HG02798 (cell line): ENCODE data around the gene ATG2B.

Experiments
- ATAC-seq: cut with Tn5 transposase; IDR thresholded peaks from one replicate; pipeline ENCODE4 v1.9.1; 2021; ENCODE audit warnings: mild to moderate bottlenecking; ENCODE audit not compliant: unreplicated experiment, poor library complexity

The ATG2B gene, protein sequence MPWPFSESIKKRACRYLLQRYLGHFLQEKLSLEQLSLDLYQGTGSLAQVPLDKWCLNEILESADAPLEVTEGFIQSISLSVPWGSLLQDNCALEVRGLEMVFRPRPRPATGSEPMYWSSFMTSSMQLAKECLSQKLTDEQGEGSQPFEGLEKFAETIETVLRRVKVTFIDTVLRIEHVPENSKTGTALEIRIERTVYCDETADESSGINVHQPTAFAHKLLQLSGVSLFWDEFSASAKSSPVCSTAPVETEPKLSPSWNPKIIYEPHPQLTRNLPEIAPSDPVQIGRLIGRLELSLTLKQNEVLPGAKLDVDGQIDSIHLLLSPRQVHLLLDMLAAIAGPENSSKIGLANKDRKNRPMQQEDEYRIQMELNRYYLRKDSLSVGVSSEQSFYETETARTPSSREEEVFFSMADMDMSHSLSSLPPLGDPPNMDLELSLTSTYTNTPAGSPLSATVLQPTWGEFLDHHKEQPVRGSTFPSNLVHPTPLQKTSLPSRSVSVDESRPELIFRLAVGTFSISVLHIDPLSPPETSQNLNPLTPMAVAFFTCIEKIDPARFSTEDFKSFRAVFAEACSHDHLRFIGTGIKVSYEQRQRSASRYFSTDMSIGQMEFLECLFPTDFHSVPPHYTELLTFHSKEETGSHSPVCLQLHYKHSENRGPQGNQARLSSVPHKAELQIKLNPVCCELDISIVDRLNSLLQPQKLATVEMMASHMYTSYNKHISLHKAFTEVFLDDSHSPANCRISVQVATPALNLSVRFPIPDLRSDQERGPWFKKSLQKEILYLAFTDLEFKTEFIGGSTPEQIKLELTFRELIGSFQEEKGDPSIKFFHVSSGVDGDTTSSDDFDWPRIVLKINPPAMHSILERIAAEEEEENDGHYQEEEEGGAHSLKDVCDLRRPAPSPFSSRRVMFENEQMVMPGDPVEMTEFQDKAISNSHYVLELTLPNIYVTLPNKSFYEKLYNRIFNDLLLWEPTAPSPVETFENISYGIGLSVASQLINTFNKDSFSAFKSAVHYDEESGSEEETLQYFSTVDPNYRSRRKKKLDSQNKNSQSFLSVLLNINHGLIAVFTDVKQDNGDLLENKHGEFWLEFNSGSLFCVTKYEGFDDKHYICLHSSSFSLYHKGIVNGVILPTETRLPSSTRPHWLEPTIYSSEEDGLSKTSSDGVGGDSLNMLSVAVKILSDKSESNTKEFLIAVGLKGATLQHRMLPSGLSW (N-terminal part only)

DNA sequence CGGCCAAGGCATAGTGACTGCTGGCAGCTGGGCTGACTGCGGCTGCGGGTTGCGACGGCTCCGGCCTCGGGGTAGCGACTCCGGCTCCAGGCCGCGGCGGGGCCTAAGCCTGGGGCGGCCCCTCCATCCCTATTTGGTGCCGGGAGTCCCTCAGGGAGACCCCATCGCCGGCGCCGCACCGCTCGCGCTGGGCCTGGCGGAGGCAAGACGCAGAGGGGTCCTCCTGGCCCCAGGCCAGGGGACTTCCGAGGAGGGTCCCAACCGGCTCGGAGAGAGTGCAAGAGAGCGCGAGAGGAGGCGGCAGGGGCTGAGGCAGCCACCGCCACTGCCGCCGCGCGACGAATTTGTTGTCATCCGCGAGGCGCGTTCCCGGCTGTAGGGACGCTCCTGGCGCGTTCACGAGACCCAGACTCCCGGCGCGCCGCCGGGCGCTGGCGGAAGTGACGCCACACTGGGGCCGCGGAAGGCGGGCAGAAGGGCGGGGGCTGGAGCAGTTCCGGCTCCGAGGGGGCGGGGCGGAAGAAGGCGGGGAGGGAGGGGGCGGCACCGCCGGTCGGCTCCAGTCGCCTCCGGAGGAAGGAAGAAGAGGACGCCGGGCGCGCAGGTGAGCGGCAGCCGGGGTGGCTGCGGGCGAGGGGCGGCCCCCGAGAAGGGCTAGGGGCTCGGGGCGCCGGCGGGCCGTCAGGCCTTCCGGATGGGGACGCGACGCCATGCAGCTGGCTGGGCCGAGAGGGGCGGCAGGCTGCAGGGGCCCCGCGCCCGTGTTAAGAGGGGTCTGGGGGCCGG lies at the start of gene ATG2B, which contains the start of gene GSKIP:
ATG2B (minus strand) TSS at position 377 of the 786 bp plus-strand sequence; CDS start at position 12, 365 bp downstream.
GSKIP (plus strand) TSS at position 562 of the 786 bp plus-strand sequence. CDS start 18,722 bp downstream, outside the sequence.
- peak; percentile 88 for ATAC-seq

DNA sequence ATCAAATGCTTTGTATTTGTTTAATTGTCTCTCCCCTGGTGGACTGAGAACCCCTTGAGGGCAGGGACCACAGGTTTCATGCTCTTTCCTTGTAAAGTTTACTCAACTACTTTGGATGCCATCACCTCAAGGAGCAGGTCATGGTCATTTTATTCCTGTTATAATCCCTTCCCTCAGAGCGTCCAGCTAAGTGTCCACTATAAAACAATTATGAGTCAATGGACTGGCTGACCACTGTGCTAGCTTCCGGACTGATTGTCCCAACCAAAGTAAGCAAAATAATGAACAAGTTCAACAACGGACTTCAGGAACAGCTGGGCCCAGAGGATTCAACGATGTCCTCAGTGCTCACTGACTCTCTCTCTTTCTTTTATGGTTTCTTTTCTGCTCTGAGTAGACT lies 47.0 kb upstream of the ATG2B start:
- no peak for ATAC-seq

DNA sequence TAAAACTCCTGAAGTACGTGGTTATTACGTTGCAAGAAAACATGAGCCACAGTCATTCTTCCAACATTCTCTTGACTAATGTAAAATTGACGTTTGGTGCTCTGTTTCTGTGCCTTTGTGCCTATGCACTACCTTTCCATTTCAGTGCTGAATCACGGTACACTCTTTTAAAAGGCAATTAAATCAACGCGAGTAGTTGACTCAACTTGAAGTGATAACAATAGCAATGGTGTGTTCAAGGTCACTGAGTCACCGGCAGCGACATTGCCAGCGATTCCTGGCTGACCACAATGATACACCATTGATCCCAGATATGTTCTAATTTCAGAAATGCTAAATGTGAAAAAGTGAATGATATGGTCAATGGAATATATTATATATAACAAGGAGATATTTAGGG lies 46.6 kb upstream of the ATG2B start:
- no peak for ATAC-seq

DNA sequence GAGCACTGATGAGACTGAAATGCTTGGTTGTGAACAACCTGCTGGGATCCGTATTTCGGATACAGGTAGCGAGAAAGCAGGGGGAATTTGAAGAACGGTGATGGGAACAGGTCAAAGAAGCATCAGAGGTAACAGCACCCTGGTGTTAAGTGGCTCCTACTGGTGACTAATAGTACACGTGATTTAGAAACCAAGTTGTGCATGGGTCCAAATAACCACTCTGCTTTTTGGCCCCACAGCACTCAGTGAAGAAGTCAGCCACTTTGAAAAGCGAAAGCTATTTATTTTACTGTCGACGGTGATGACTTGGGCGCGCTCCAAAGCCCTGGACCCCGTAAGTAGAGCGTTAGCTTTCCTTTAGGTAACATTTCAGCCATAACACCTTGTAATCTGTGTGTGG lies 45.5 kb upstream of the ATG2B start:
- no peak for ATAC-seq

DNA sequence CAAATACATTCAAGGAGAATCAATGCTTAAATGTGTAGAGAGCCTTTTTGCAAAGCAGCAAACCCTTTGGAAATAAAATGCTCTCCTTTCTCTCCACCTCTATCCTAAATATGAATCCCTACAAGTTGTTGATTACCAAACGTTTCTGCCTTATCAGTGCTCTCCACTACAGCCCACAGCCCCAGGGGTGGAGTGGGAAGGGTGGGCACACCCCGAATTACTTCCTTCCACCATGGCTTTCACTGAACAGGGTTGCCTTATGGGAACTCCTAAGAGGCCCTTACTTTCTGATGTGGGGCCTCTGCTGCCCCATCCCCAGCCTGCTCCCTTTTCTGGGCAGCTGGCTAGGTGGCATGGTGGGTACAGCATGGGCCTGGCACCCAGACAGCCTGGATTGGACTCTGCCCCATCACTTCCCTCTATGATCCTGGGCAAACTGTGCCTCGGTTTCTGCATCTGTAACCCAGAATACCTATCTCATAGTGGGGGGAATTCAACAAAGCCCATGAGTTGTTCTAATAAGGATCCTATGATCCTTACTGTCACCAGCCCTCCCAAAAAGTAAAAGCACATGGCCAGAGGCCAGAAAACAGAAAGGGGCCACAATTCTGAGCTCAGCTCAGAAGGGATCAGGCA lies 44.9 kb upstream of the ATG2B start:
- no peak for ATAC-seq

DNA sequence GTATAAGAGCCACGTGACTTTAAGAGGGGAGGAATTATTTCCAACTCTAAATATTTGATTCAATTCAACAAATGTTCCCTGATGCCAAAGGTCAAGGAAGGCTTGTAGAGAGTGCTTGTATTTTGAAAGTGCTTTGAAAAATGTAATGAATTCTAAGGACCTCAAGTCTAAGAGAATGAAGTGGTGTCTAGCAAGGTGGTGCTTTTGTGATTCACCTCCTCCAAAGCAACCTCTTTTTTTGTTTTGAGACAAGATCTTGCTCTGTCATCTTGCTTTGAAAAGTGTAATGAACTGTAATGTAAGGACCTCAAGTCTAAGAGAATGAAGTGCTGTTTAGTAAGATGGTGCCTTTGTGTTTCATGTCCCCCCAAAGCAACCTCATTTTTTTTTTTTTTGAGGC lies 42.5 kb upstream of the ATG2B start:
- no peak for ATAC-seq

DNA sequence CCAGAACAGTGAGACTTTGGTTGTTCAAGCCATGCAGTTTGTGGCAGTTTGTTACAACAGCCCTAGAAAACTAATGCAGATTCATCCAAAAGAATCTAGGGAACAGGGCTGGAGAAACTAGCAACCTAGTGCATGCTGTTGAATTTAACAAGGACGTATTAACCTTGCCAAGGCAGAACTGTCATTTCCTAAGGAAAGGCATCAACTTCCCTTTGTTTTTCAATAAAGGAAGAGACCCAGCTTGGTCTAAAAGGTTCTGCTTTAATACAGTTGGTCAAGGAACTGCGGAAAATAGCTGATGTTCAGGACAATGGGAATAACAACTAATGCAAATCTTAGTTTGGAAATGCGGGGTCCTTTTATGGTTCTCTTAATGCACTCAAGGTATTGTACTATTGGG lies 40.3 kb upstream of the ATG2B start:
- ATAC-seq: no peak

DNA sequence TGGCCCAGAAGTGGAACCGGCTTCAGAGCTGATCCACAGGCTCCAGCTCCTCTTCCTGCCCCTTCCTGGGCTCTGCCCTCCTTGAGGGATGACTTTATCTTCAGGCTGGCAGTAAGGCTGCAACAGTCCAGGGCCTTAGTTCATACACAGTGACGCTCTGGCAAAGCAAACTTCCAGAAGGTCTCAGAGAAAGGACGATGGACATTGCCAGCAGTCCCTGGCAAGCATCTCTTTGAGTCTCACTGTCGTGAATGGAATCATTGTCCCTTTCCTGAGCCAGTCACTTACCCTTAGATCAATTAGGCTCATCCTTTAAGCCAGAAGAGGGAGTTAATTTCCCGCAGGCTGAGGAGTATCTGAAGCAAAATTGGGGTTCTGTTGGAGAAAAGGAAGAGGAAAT lies 37.4 kb upstream of the ATG2B start:
- no peak for ATAC-seq

DNA sequence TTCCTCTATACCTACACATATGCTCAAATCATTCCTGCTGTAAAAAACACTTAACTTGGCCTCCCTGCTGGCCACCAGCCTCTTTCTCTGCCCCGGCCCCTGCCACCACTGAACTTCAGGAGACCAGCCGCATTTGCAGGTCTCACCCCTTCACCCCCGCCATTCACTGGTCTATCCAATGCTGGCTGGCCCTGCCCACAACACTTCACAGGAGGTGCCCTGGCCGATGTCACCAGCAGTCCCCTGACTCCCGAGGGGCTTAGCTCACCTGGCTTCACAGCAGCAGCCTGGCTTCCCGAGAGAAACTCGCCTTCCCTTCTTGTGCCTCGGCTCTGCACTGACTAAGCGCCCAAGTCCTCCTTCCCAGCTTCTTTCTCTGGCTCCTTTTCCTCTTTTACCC lies 36.3 kb upstream of the ATG2B start:
- ATAC-seq: no peak

DNA sequence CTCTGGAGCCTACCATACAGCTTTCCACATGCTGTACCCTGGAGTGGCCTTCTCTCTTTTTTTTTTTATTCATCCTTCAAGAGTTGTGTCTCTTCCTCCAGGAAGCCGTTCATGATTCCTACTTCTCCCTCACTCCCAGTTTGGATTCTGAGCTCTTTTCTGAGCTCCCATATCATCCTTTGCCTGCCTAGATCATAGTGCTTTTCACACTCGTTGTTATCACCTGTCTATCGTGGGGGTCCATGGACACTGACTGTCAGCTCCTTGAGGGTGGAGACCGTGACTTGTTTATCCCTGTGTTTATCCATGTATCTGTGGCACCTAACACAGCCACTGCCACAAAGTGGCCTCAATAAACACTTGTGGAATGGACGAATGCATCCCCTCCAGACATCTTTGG lies 35.8 kb upstream of the ATG2B start:
- no peak for ATAC-seq

DNA sequence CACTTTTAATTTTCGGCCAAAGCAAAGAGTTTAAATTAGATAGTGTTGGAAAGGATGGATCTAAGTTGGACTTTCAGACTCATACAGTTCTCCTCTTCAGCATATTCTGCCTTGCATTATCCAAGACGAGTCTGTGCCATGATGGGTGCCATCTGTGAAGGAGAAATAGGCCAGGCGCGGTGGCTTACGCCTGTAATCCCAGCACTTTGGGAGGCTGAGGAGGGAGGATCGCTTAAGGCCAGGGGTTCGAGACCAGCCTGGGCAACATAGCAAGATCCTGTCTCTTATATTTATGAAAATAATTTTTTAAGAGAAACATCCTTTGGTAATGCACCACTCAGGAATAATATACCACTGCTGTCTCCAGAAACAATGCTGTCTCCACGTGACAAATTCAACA lies 35.3 kb upstream of the ATG2B start:
- no peak for ATAC-seq

DNA sequence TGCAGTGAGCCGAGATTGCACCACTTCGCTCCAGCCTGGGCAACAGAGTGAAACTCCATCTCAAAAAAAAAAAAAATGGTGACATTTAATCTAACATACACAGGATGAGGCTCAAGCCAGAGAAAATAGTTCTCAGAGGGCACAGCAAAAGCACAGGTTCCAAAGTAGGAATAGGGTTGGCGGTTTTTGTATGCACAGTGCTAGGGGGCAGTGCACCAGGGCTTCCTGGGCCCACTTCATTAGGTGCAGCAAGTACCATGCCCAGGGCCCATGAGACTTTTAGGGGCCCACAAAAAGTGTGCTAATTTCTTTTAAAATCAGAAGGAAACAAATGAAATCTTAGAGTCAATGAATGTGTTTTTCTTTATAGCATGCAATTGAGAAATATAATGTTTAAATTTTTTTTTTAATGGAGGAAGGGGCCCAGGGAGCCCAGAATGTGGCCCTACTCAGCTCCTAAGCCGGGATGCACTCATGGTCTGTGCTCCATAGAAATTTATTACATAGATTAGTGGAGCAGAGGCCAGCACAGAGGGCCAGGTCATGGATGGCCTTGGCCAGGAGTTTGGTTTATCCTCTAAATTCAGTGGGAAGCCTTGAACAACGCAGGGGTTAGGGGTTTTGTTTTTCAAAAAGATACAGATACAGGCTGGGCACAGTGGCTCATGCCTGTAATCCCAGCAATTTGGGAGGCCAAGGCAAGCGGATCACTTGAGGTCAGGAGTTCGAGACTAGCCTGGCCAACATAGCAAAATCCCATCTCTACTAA lies 31.1 kb upstream of the ATG2B start:
- no peak for ATAC-seq

DNA sequence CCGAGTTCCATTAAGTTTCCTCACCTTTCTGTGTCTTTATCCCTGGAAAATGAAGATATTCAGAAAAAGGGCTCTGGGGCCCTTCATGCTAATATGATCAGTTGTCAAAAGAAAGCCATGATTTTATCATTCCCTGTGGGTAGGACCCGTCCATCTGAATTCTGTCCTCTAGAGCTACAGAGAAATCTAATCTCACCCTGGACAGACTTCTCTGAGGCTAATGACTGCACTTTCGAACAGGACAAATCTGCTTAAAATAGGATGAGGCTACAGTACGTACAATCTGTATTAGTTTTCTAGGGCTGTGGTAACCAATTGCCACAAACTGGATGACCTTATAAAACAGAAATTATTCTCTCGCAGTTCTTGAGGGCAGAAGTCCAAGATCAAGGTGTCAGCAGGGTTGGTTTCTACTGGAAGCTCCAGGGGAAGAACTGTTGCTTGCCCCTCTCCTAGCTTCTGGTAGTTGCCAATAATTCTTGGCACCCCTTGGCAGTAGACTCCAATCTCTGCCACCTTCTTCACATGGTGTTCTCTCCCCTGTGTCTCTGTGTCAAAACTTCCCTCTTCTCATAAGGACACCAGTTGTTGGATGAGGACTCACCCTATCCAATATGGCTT lies 30.0 kb upstream of the ATG2B start:
- ATAC-seq: no peak

DNA sequence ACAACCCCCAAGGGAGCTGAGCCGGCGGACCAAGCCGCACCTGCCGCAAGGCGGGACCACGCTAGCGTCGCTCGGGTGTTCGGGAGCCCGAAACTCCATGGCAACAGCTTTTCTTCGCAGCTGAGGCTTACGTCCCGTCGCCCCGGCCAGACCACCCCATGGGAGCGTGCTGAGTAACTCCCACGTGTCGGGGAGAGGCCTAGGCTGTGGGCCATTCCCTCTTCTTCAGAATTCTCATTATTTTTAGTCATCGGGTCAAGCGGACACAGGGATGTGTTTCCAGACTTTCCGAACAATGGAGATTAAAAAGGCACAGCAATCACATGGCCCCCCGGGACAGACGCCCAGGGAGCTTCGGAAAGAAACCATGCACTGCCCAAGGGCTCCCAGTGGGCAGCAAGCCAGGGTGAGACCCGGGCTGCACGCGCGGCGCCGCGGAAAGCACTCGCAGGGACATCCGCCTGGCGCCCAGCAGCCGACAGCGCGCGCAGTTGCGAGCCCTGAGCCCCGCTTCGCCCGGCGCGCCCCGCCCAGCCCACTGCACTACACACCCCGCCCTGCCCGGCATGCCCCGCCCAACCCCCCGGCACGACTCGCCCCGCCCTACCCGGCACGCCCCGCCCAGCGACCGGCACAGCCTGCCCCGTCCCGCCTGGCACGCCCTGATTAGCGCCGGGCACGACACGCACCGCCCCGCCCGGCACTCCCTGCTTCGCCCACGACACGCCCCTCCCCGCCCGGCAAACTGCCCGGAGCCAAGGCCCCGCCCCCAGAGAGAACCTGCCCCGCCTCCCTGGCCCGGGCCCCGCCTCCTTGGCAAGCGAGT lies 28.4 kb upstream of the ATG2B start:
- ATAC-seq: peak; percentile 93

DNA sequence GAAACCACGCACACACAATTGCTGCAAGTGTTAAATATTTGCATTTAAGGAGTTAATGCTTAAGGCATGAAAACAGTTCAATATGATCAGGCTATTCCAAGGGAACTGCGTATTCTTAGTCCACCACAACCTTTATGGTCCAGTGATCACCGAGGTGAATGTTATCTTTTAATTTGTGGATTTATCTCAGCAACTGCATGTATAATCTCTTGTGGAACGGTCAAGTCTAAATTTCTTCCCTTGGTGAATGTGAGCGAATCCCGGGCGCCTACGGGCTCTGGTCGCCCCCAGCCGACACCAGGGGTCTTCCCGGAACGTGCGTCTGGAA lies 27.8 kb upstream of the ATG2B start:
- no peak for ATAC-seq

DNA sequence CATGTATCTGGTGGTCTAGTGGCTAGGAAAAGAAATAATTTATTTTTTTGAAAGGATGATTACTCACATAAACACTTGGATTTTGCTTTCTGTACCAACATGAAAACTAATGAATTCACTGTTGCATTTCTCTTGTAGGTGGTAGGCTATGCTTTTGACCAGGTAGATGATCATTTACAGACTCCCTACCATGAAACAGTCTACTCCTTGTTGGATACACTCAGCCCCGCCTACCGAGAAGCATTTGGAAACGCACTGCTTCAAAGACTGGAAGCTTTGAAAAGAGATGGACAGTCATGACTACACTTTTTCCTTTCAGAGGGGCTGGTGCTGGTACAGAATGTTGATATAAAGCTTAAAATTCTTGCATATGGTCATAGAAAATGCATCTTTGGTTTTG lies 22.2 kb upstream of the ATG2B start:
- no peak for ATAC-seq

DNA sequence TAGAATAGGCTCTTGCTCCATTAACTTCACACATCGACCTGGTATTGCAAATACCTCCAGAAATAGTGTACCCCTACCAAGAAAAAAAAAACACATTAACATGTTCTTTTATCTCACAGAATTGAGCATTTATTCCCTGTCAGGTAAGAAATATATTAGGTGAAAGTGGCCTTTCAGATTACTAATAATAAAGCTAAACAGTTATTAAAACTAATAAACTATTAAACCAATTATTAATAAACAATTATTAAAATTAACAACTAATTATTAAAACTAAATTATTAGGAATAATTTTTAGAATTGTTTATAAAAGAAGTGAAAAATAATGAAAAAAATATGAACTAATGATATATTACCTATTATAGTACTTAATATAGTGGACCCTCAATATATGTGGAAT lies 21.6 kb upstream of the ATG2B start:
- ATAC-seq: no peak

DNA sequence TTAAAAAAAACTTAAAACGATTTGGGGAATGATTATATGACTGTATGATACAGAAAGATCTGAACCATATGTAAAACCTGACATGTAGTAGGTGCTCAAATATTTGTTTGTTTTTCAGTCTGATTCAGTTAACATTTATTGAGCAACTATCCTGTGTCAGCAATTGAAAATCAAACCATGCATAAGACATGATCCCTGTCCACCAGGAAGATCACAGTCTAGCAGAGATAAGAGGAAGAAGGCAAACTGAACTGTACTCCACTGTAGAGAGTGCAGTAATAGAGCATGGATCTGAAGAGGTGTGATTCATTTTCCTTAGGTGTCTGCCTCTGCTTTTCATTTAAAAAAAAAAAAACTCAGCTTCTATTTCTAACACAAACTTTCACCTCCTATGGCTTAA lies 20.9 kb upstream of the ATG2B start:
- no peak for ATAC-seq
